Measurements from ENCODE around the gene PARVB.

The PARVB gene

GRCh38 chr22:44112191-44112590 is 88.1 kb downstream of the PARVB start:
- no peak for DNase-seq

- no peak for DNase-seq
These were observed 92.2 kb downstream of the PARVB start for GRCh38 chr22:44116331-44116730.

GRCh38 chr22:44116755-44117684 is 92.9 kb downstream of the PARVB start:
- DNase-seq = no peak

DNA sequence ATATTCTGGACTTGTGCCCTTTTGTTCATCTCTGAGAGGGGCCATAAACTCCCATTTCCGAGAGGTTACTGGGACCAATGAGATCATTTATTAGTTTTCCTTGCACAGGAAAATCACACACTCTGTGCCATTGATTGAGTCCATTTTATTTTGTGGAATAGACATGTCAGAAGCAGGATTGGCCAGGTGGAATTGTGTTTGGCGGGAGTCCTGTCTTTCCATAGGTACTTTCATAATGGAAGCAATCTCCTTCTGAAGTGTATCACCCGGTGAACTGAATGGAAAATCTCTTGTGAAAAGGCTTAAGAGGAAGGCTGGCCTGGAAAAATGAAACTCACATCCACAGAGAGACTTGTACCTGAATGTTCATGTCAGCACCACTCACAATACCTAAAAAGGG is 93.6 kb downstream of the PARVB start:
- no peak for DNase-seq

DNA sequence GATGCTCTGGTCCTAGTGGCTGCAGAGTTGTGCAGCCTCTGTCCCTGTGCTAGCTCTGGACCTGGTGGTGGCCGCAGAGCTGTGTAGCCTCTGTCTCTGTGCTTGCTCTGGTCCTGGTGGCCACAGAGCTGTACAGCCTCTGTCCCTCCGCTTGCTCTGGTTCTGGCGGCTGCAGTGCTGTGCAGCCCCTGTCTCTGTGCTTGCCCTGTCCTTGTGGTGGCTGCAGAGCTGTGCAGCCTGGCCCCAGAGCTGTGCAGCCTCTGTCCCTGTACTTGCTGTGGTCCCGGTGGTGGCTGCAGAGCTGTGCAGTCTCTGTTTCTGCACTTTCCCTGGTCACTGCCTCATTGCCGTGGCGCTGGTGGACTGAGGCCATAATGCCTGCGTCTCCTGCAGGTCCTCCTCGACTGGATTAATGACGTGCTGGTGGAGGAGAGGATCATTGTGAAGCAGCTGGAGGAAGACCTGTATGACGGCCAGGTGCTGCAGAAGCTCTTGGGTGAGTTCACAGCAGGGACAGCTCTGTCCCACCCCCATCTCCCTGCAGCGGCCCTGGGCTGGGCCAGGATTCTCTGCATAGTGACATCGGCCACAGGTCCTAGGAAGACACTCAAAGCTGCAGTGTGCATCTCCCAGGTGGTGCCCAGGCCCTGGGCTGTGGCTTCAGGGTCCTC is 94.7 kb downstream of the PARVB start:
- DNase-seq = no peak

DNA sequence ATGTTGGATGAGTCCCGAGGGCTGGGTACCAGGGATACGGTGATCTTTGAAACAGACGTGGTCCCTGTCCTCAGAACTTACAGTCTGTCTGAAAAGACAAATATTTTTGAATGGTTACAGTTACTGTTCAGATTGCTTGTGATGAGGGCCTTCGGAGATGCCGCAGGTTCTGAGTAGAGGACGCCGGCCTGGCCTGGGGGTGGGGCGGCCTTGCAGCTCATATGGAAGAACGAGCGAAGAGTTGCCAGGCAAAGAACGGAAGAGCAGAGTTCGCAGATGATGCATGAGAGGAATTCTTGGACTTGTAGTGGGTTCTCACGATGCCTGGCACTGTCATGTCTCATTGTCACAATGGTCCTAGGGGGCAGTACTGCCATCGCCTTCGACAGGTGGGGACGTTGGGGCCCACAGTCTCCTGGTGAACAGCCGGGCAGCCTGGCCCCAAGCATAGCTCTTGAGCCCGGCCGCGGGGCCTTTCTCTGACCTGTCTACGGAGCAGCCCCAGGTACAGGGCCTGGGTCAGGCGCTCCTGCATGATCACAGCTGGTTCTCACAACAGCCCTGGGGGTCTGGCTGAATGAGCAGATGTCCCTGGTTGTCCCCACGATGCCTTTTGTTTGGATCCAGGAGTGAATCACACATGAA is 95.7 kb downstream of the PARVB start:
- DNase-seq = no peak

DNA sequence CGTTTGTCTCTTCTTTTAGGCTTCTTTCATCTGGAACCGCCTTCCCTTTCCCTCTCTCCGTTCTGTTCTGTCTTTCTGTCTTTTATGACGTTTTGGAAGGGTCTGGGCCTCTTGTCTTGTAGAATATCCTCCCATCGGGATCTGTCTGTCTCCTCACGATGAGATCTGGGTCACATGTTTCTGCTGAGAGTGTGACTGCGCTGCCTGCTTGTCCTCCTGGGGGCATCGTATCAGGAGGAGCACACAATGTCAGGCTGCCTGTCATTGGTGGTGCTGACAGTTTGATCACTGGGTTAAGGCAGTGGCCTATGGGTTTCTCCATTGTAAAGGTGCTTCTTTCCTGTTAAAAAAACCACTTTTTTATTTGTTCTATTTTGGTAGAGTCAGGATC is 96.2 kb downstream of the PARVB start:
- no peak for DNase-seq

GRCh38 chr22:44125421-44125820 is 101.3 kb downstream of the PARVB start:
- no peak for DNase-seq

GRCh38 chr22:44126807-44127206 is 102.7 kb downstream of the PARVB start:
- no peak for DNase-seq

DNA sequence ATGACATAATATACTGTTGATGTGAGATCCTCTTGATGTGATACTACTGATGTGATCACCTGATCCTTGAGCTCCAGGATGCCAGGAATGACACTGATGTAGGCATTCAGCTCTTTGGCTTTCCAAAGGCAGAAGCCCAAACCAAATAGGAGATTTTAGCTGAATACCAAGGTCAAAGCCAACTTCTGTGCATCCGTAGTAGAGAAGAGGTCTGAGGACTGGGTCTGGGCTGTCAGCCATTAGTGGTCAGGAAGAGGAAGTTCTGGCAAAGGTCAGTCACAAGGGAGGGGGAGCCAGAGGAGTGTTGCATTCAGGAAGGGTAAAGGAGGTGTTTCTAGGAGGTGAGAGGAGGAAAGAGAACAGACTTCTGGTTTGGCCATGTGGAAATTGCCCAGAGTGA is 103.3 kb downstream of the PARVB start:
- no peak for DNase-seq

DNA sequence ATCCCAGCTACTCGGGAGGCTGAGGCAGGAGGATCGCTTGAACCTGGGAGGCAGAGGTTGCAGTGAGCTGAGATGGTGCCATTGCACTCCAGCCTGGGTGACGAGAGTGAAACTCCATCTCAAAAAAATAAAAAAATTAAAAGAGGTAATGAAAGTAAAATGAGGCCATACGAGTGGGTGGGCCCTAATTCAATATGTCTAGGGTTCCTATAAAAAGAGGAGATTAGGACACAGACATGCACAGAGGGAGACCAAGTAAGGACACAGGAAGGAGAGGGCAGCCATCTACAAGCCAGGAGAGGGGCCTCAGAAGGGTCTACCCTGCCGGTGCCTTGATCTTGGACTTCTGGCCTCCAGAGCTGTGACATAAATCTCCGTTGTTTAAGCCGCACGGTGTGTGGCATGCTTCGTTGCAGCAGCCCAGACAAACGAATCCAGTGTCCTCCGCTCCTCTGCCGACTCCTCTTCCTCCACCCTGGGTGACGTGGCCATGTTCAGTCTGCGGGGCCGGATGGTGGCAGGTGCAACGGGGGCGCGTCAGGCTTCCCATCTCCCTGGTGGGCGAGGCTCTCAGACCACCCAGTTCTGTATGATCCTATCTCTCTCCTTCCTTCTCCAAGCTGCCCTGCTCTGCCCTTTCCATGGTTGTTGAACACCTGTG is 105.0 kb downstream of the PARVB start:
- no peak for DNase-seq

DNA sequence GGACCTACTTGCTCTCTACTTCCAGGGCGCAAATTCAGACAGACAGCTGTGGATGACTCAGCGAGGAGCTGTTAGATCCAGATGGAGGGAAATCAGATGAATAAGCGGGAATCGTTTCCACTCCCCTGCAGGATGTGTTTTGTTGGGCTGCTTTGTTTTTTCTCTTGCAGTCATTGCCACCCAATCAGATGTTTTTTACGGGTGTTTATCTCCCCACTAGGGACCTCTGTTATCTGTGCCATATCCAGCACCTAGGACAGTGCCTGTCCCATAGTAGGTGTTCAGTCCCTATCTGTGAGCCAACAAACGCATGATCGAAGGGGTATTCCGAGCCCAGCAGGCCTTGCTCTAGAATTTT is 105.5 kb downstream of the PARVB start:
- no peak for DNase-seq

DNA sequence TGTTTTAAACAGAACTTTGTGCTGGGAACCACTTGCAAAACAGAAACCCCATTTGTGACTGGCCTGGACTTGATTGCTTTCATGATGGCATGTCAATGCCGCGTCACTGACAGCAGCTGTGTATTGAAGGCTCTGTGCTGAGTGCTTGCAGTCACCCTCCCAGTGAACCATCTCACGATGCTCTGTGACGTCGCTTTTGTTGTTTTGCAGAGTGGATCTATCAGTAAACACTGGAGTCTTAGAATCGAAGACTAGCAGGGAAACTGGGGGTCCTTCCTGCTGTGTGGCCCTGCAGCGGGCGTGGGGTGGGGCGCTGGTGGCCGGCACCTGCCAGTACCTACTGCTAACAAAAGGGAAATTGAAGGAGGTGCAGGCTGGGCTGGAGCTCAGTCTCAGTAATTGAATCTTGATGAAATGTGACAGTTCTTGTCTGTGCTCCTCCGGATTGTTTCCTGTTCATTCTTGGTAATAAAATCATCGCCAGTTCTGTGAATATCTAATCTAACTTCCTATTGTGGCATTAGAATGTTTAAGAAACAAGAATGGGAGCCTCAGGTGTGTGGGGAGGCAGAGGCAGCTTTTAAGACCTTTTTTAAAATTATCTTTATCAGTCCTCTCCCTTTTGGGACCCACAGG is 106.1 kb downstream of the PARVB start:
- no peak for DNase-seq

- no peak for DNase-seq
These were observed 107.3 kb downstream of the PARVB start for GRCh38 chr22:44131412-44131811.

GRCh38 chr22:44131989-44132685 is 108.0 kb downstream of the PARVB start:
- DNase-seq = no peak

DNA sequence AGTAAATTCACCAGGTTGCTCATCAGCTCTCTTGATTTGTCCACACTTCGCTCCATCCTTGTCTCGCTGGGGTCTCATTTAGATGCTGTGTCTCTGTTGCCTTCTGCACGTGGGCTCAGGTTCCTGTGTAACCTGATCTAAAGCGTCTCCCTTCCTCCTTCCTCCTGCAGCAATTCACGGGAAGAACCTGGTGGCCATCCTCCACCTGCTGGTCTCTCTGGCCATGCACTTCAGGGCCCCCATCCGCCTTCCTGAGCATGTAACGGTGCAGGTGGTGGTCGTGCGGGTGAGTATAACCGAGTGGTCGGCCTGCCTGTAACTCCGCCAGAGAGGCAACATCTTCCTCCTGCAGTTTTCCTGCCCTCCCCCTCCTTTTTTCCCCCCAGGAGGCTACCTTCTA is 108.6 kb downstream of the PARVB start:
- DNase-seq = no peak

GRCh38 chr22:44133161-44133560 is 109.1 kb downstream of the PARVB start:
- DNase-seq = no peak

- DNase-seq = no peak
These were observed 109.9 kb downstream of the PARVB start for GRCh38 chr22:44133901-44134571.

- no peak for DNase-seq
These were observed 112.0 kb downstream of the PARVB start for GRCh38 chr22:44136112-44136511.

DNA sequence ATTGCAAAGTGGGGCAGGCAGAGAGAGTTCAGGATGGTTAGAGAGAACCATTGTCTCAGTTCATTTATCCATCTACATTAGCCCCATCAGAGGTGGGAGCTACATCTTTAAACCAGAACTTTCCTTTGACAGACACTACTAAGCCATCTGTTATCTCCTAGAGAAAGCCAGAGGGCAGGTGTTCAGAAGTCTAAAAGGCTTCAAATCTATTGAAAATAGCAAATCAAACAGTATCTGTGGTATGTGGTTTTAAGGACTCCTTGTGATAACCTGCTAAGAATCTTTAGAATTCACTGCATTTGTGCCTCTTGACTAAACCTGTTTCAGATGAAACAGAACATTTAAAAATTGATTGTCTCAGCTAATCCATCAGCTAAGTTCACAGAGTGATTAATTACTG is 112.7 kb downstream of the PARVB start:
- no peak for DNase-seq

DNA sequence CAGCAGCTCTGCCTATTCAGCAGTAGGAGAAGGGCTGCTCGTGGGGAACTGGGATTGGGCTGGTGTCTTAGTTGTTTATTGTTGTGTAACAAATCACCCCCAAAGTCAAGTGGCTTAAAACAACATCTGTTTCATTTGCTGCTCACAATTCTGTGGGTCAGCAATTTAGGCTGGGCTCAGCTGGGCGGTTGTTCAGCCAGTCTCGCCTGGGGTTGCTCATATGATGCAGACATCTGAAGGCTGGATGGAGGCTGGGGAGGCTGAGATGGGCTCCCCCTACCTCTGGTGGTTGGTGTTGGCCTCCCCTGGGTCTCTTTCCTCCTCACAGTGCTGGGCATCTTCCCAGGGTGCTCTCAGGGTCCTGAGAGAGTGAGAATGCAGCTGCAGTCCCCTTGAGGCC is 113.3 kb downstream of the PARVB start:
- DNase-seq = no peak

DNA sequence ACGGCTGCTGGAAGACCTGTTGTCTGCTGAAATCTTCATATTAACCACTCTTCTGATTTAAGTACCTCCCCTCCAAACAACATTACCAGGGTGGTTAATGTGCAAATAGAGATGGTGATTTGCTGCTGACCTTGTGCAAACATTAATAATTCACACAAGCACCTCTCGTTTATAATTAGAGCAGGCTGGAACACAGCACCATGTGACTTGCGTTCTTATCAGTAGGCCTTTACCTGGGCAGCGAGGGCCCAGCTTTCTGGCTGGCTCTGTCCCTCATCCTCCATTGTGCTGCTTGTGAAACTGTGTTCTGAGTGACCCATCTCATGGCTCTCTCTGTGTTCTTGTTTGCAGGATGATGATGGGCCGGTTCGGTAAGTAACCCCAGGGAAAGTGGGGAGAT is 115.7 kb downstream of the PARVB start:
- DNase-seq = no peak

Data from NCI-H524 treated with DMSO at 0.1 percent for 48 hours (cell line).